H1 (cell line): ENCODE results near the gene CUX1. TPM values are rescaled to one million over a fixed set of nuclear protein-coding genes. Genes with fewer than 3 reads are reported as not detected.

Experiments used
- CTCF ChIA-PET: fragments of 300-600 bp; sonication (Branson Sonifier 250); formaldehyde crosslinking; loops from one replicate; lab custom pipeline; 2021; ENCODE audit not compliant: partially characterized antibody; lab: Charles Lee
- POLR2A ChIA-PET: fragments of 300-600 bp; sonication (Branson Sonifier 250); formaldehyde crosslinking; loops from one replicate; lab custom pipeline; 2021; ENCODE audit warnings: inconsistent platforms; ENCODE audit not compliant: partially characterized antibody; lab: Charles Lee
- DNase-seq, 2 experiments: peaks; one replicate each; pipeline versions ENCODE4 v3.0.0 to v3.0.0-alpha.2; 2010 to 2022; ENCODE audit warnings: low spot score in 2 of 2, low read depth in 1 of 2, mixed read lengths in 1 of 2
- FAIRE-seq: peaks from 2 replicates; lab custom pipeline; 2011; peaks lifted over from hg19 to GRCh38; lab: Jason Lieb, UNC
- H2AFZ ChIP-seq: 2 replicates; pipeline ENCODE4 v1.8.1; 2012; ENCODE audit warnings: low read length, inconsistent platforms
- H2AK5ac ChIP-seq: 2 replicates; pipeline ENCODE4 v1.6.1; 2013; ENCODE audit warnings: low read depth, low read length
- H2BK120ac ChIP-seq: replicated peaks from 2 replicates; pipeline ENCODE3; 2013; ENCODE audit warnings: low read depth, low read length, inconsistent platforms
- H2BK12ac ChIP-seq: 2 replicates; pipeline ENCODE4 v1.6.1; 2013; ENCODE audit warnings: low read depth, low read length
- H2BK15ac ChIP-seq: 2 replicates; pipeline ENCODE4 v1.6.1; 2013; ENCODE audit warnings: low read length
- H2BK20ac ChIP-seq: 2 replicates; pipeline ENCODE4 v1.6.1; 2013; ENCODE audit warnings: low read length
- H2BK5ac ChIP-seq: 2 replicates; pipeline ENCODE4 v1.6.1; 2013; ENCODE audit warnings: low read depth, low read length
- H3K14ac ChIP-seq: 2 replicates; pipeline ENCODE4 v1.6.1; 2013; ENCODE audit warnings: inconsistent platforms; ENCODE audit not compliant: insufficient read length
- H3K18ac ChIP-seq: 2 replicates; pipeline ENCODE4 v1.6.1; 2013; ENCODE audit warnings: low read length; ENCODE audit errors: extremely low read depth
- H3K23ac ChIP-seq: 2 replicates; pipeline ENCODE4 v1.6.1; 2013; ENCODE audit warnings: inconsistent platforms; ENCODE audit not compliant: insufficient read length
- H3K23me2 ChIP-seq: 2 replicates; pipeline ENCODE4 v1.6.1; 2013; ENCODE audit warnings: low read depth, low read length
- H3K27ac ChIP-seq: 2 replicates; pipeline ENCODE4 v1.6.1; 2011; ENCODE audit warnings: low read depth, low read length, inconsistent platforms
- H3K27me3 ChIP-seq, 4 experiments: replicated peaks in 1 of 4; 1 replicate in 1 of 4; 2 replicates in 3 of 4; pipeline versions ENCODE4 v1.6.1 to v1.8.1; 2011 to 2013; ENCODE audit warnings: low read length in 3 of 4, mild to moderate bottlenecking in 3 of 4, inconsistent platforms in 2 of 4, mixed read lengths in 2 of 4, moderate library complexity in 1 of 4; ENCODE audit not compliant: control insufficient read depth in 3 of 4, insufficient read depth in 3 of 4; ENCODE audit errors: extremely low read depth in 1 of 4
- H3K36me3 ChIP-seq, 4 experiments: 2 replicates each; pipeline versions ENCODE4 v1.6.1 to v1.8.1; 2011 to 2013; ENCODE audit warnings: mild to moderate bottlenecking in 4 of 4, low read length in 3 of 4, moderate library complexity in 2 of 4, control low read depth in 1 of 4, inconsistent platforms in 1 of 4; ENCODE audit not compliant: insufficient read depth in 4 of 4, control insufficient read depth in 2 of 4
- H3K4ac ChIP-seq: replicated peaks from 2 replicates; pipeline ENCODE3; 2013; ENCODE audit warnings: low read length, low read depth, mixed read lengths, inconsistent platforms; ENCODE audit not compliant: insufficient read length
- H3K4me1 ChIP-seq, 4 experiments: replicated peaks in 1 of 4; 1 replicate in 1 of 4; 2 replicates in 3 of 4; pipeline versions ENCODE4 v1.6.1 to v1.8.1; 2011 to 2013; ENCODE audit warnings: low read length in 3 of 4, inconsistent platforms in 2 of 4, mixed read lengths in 1 of 4; ENCODE audit not compliant: insufficient read depth in 4 of 4, control insufficient read depth in 3 of 4
- H3K4me2 ChIP-seq, 2 experiments: 2 replicates each; pipeline versions ENCODE4 v1.6.1 to v1.8.1; 2011 to 2013; ENCODE audit warnings: low read depth in 2 of 2, low read length in 2 of 2, control low read depth in 1 of 2, inconsistent platforms in 1 of 2, mild to moderate bottlenecking in 1 of 2; ENCODE audit not compliant: insufficient read depth in 1 of 2
- H3K4me3 ChIP-seq, 4 experiments: fragments of 200-600, 300-600 bp in 1 of 4; sonication (generic), shearing (Covaris generic), sonication (Bioruptor Twin) in 1 of 4; 2 replicates each; pipeline versions ENCODE4 v1.5.1 to v1.8.1; 2011 to 2016; ENCODE audit warnings: low read length in 4 of 4, low read depth in 3 of 4, control low read depth in 2 of 4, inconsistent platforms in 2 of 4, mild to moderate bottlenecking in 2 of 4, mixed read lengths in 1 of 4, moderate library complexity in 1 of 4; ENCODE audit not compliant: insufficient read depth in 2 of 4; ENCODE audit errors: extremely low read depth in 1 of 4
- H3K56ac ChIP-seq: replicated peaks from 2 replicates; pipeline ENCODE3; 2013; ENCODE audit warnings: low read depth, mild to moderate bottlenecking, mixed read lengths, low read length, inconsistent platforms; ENCODE audit not compliant: insufficient read length
- H3K79me1 ChIP-seq: 2 replicates; pipeline ENCODE4 v1.6.1; 2013; ENCODE audit warnings: low read depth, low read length, control low read depth
- H3K79me2 ChIP-seq, 2 experiments: 2 replicates each; pipeline versions ENCODE4 v1.6.1 to v1.8.1; 2012 to 2013; ENCODE audit warnings: low read length in 2 of 2, mild to moderate bottlenecking in 2 of 2, inconsistent platforms in 1 of 2; ENCODE audit not compliant: insufficient read depth in 2 of 2, control insufficient read depth in 1 of 2
- H3K9ac ChIP-seq, 4 experiments: replicated peaks in 1 of 4; 1 replicate in 1 of 4; 2 replicates in 3 of 4; pipeline versions ENCODE4 v1.6.1 to v1.8.1; 2011 to 2013; ENCODE audit warnings: low read depth in 3 of 4, low read length in 3 of 4, control low read depth in 2 of 4, mild to moderate bottlenecking in 2 of 4, moderate library complexity in 2 of 4, inconsistent platforms in 1 of 4; ENCODE audit errors: extremely low read depth in 1 of 4
- H3K9me3 ChIP-seq, 2 experiments: 2 replicates each; pipeline versions ENCODE4 v1.6.1 to v1.8.1; 2012 to 2013; ENCODE audit warnings: mild to moderate bottlenecking in 2 of 2, moderate library complexity in 2 of 2, control low read depth in 1 of 2, inconsistent platforms in 1 of 2, low read depth in 1 of 2, low read length in 1 of 2, mixed read lengths in 1 of 2; ENCODE audit not compliant: insufficient read depth in 2 of 2
- H4K20me1 ChIP-seq, 2 experiments: replicated peaks in 1 of 2; 2 replicates each; pipeline versions ENCODE3 to v1.8.1; 2011 to 2013; ENCODE audit warnings: inconsistent platforms in 2 of 2, low read length in 2 of 2, mild to moderate bottlenecking in 1 of 2; ENCODE audit not compliant: insufficient read depth in 2 of 2, control insufficient read depth in 1 of 2
- H4K5ac ChIP-seq: 2 replicates; pipeline ENCODE4 v1.6.1; 2013; ENCODE audit warnings: low read length, low read depth, mixed read lengths, inconsistent platforms; ENCODE audit not compliant: insufficient read length
- H4K8ac ChIP-seq: 2 replicates; pipeline ENCODE4 v1.8.0; 2013; ENCODE audit warnings: mild to moderate bottlenecking, moderate library complexity, low read length, inconsistent platforms; ENCODE audit not compliant: insufficient read depth; ENCODE audit errors: extremely low read depth
- H4K91ac ChIP-seq: replicated peaks from 2 replicates; pipeline ENCODE3; 2013; ENCODE audit warnings: low read length, mixed read lengths, inconsistent platforms; ENCODE audit not compliant: insufficient read length
- ASH2L ChIP-seq: fragments of 200-600, 300-600 bp; sonication (generic); IDR thresholded peaks from one replicate; pipeline ENCODE4 v1.7.1; 2017; ENCODE audit warnings: low read length
- ATF3 ChIP-seq: IDR thresholded peaks from 2 replicates; pipeline ENCODE4 v1.6.1; 2011; ENCODE audit warnings: low read depth, mild to moderate bottlenecking, low read length; ENCODE audit not compliant: insufficient read depth
- FOSL1 ChIP-seq: IDR thresholded peaks from 2 replicates; pipeline ENCODE4 v1.6.1; 2011; ENCODE audit warnings: mild to moderate bottlenecking, low read depth, low read length, moderate library complexity; ENCODE audit not compliant: insufficient read depth
- WGBS, 2 experiments: shearing (Covaris generic) in 1 of 2; methylation state at CpG; one replicate each; pipeline versions ENCODE4 v1.1.6 to v1.1.7; 2013 to 2015; ENCODE audit warnings: low lambda C conversion rate in 2 of 2, mixed read lengths in 2 of 2, inconsistent platforms in 1 of 2, low coverage in 1 of 2, missing lambda C conversion rate in 1 of 2; ENCODE audit not compliant: insufficient replicate concordance in 2 of 2, insufficient coverage in 1 of 2, insufficient read length in 1 of 2; ENCODE audit errors: extremely low coverage in 1 of 2, missing lambda C conversion rate in 1 of 2; 5-methylcytosine and 5-hydroxymethylcytosine counted together
- polyA plus RNA-seq, 7 experiments: library from polyadenylated mRNA; depleted of rRNA in 3 of 7; stranded (reverse) in 5 of 7; unstranded in 2 of 7; fragments of >200 nt in 5 of 7; fragments of 200-250 nt in 2 of 7; gene quantifications; 1 replicate in 5 of 7; 2 replicates in 1 of 7; 4 replicates in 1 of 7; pipeline versions ENCODE4 v1.2.1 to v1.2.3, GENCODE V29; 2011 to 2013; ENCODE audit warnings: missing spikeins in 2 of 7, mixed read lengths in 2 of 7
- total RNA-seq: library from RNA; stranded (reverse); fragmentation: NEBNext Ultra II Directional; extraction: Animal tissue kit (Norgen Biotek cat#: 25700); gene quantifications from 2 replicates; pipeline ENCODE4 v1.2.1, GENCODE V29; 2021

The CUX1 gene
- total and polyA plus RNA-seq, 2 of the 8 experiments (the other 6 are each of a cell fraction or from before 2014, with no cell fraction given) = 21.6 to 65.9 TPM

- no peak overlapping the region for H3K4me2 ChIP-seq
- FAIRE-seq = no peak
- no peaks in the 10 kb centered on the region; the same call in 1 of the 2 replicates for H3K79me1 ChIP-seq
- DNase-seq = no peak
- peaks cover 4 to 15% (median 9%) of the 10 kb centered on the region in 4 experiments for H3K4me1 ChIP-seq
- WGBS, 2 experiments = 91% methylated on average over 17 of the region's 17 CpGs; no CpG with 5 or more reads in 1 of the 2 experiments
- CTCF ChIA-PET = interaction anchor here (0.6 to 0.7 kb wide), 2 partner anchors 23 to 39 kb away, joined by 3 read pairs; no protein-coding TSS in a partner anchor
- H3K56ac ChIP-seq = no peak overlapping the region
- 0 out of 2 replicates have a peak overlapping the region, but pooled peaks have one; percentile 21 for H2BK5ac ChIP-seq
- no peak overlapping the region for H3K18ac ChIP-seq
- no peak overlapping the region for H4K8ac ChIP-seq
- no peaks in the 10 kb centered on the region for H3K9me3 ChIP-seq
- H3K4me3 ChIP-seq = no peak overlapping the region
- H3K27me3 ChIP-seq = no peaks in the 10 kb centered on the region
- no peak overlapping the region for H2AFZ ChIP-seq
- no peaks in the 10 kb centered on the region for H3K79me2 ChIP-seq
- 0 out of 2 replicates have a peak overlapping the region, but pooled peaks have one; percentile 39 for H2BK12ac ChIP-seq
- peaks cover 2% of the 10 kb centered on the region; the same call in 1 of the 2 replicates for H3K23me2 ChIP-seq
- peaks cover 3 to 24% (median 18%) of the 10 kb centered on the region in 4 experiments; a peak in 6 of 8 replicates for H3K36me3 ChIP-seq
- no peak overlapping the region for H3K23ac ChIP-seq
- POLR2A ChIA-PET = no interaction called here
- H3K4ac ChIP-seq = no peak overlapping the region
- no peak overlapping the region for H4K91ac ChIP-seq
- H2BK20ac ChIP-seq = 0 out of 2 replicates have a peak overlapping the region, but pooled peaks have one; percentile 80
- no peak overlapping the region for H2AK5ac ChIP-seq
- H4K5ac ChIP-seq = no peak overlapping the region
- no peak overlapping the region for H3K27ac ChIP-seq
- no peaks in the 10 kb centered on the region for H4K20me1 ChIP-seq
- TF ChIP-seq ATF3 (no peak), FOSL1 (no peak), ASH2L (no peak)
- H2BK15ac ChIP-seq = no peak overlapping the region
- no peak overlapping the region for H3K14ac ChIP-seq
- no peak overlapping the region for H2BK120ac ChIP-seq
- H3K9ac ChIP-seq = no peak overlapping the region
Observed at GRCh38 chr7:102191556-102192379, 374.3 kb downstream of the CUX1 start.
